Prostate gland (tissue), 2 donors: ENCODE results near the gene TRMT61B.

ENCODE experiments used
- CTCF ChIP-seq, 4 experiments: fragments of 200-600 bp in 2 of 4; fragments of 450-650 bp in 2 of 4; sonication (generic) in 2 of 4; IDR thresholded peaks; 1 replicate in 3 of 4; 2 replicates in 1 of 4; pipeline ENCODE4 v1.5.1; 2016 to 2019; ENCODE audit warnings: antibody characterized with exemption in 4 of 4, mild to moderate bottlenecking in 2 of 4, moderate library complexity in 2 of 4
- POLR2A ChIP-seq: fragments of 450-650 bp; IDR thresholded peaks from one replicate; pipeline ENCODE4 v1.6.1; 2016; ENCODE audit warnings: antibody characterized with exemption, mild to moderate bottlenecking

- TF ChIP-seq CTCF (IDR thresholded peaks at IDR 0.05) (peak in 3 of 4 experiments; percentile 57 to 72 (median 61)), POLR2A (no peak)
Observed at GRCh38 chr2:28821295-28821958, 48.7 kb downstream of the TRMT61B start.
